HG02852 (cell line): ENCODE data around the gene PCGF6.
"Not testable (repeated sequence)": the region's sequence is repeated elsewhere in the genome, so short reads cannot be mapped to it uniquely, and the experiment has no call there.

Experiments
- ATAC-seq: cut with Tn5 transposase; IDR thresholded peaks from one replicate; pipeline ENCODE4 v1.9.1; 2021; ENCODE audit warnings: mild to moderate bottlenecking, moderate library complexity; ENCODE audit not compliant: unreplicated experiment

The PCGF6 gene

GRCh38 chr10:103258928-103259327 is 92.0 kb downstream of the PCGF6 start:
- not testable (repeated sequence) for ATAC-seq

DNA sequence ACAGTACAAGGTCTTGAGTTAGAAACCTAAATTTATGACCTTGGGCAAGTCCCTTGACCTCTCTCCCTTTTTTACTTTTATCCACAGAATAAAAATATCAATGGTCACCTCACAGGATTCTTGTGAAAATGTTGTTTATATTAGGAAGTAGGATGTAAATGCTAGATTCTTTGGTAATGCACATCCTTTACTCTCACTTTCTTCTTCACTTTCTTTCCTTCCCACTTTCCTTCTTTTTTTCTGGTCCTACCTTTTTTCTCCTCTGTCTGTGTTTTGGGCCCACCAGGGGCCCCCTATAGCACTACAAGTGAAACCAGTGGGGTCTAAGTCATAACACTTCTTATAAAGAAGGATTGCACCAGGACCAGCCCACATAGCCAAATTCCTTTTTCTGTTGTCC is 93.1 kb downstream of the PCGF6 start:
- ATAC-seq = no peak

DNA sequence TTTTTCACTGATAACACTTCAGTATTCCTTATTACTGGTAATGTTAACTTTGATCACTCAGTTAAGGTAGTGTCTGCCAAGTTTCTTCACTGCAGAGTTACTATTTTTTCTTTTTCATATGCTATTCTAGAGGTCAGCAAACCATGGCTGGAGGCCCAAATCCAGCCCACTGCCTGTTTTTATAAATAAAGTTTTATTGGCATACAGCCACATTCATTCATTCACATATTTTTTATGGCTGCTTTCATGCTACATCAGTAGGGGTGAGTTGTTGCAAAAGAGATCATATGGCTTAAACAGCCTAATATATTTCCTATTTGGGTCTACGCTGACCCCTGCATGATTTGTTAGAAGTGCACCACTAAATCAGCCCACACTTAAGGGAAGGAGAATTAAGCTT is 94.3 kb downstream of the PCGF6 start:
- ATAC-seq = no peak

- no peak for ATAC-seq
These were observed 96.2 kb downstream of the PCGF6 start for GRCh38 chr10:103254538-103255325.

GRCh38 chr10:103254113-103254512 is 96.8 kb downstream of the PCGF6 start:
- ATAC-seq = no peak
